Naive thymus-derived CD8-positive, alpha-beta T cell (primary cell): ENCODE measurements around the gene MPHOSPH8. TPM values are rescaled to one million over a fixed set of nuclear protein-coding genes. Genes with fewer than 3 reads are reported as not detected.
"Not testable (repeated sequence)": the region's sequence is repeated elsewhere in the genome, so short reads cannot be mapped to it uniquely, and the experiment has no call there.

ENCODE experiments used
- ATAC-seq, 2 donors: fragments of 150-1000 bp; cut with Tn5 transposase in 1 of 2; sonication (Bioruptor Pico), chemical (Tn5 transposase) in 1 of 2; 1 replicate in 1 of 2; 2 replicates in 1 of 2; pipeline ENCODE4 v1.10.0; 2021; ENCODE audit warnings: mild to moderate bottlenecking in 2 of 2, moderate library complexity in 2 of 2
- POLR2A ChIA-PET: fragments of 350-600 bp; sonication (Branson Sonifier 250); formaldehyde crosslinking; loops from one replicate; lab custom pipeline; 2021; ENCODE audit warnings: antibody characterized with exemption; lab: Charles Lee
- DNase-seq, 10 donors: peaks; one replicate each; pipeline versions ENCODE4 v3.0.0 to v3.0.0-alpha.2; 2020 to 2022
- H3K27ac Mint-ChIP-seq, 10 donors: one replicate each; pipeline ENCODE4 v1.8.0; 2020 to 2022; ENCODE audit warnings: mild to moderate bottlenecking in 10 of 10, mixed read lengths in 10 of 10, moderate library complexity in 4 of 10, inconsistent platforms in 1 of 10
- H3K27me3 Mint-ChIP-seq, 5 donors: one replicate each; pipeline ENCODE4 v1.8.0; 2021 to 2022; ENCODE audit warnings: mixed read lengths in 5 of 5
- H3K36me3 Mint-ChIP-seq, 3 donors: one replicate each; pipeline ENCODE4 v1.8.0; 2020 to 2022; ENCODE audit warnings: mixed read lengths in 3 of 3, mild to moderate bottlenecking in 2 of 3, inconsistent platforms in 1 of 3
- H3K4me1 Mint-ChIP-seq, 4 donors: one replicate each; pipeline ENCODE4 v1.8.0; 2021 to 2022; ENCODE audit warnings: mixed read lengths in 4 of 4
- H3K4me3 Mint-ChIP-seq, 10 donors: one replicate each; pipeline ENCODE4 v1.8.0; 2020 to 2022; ENCODE audit warnings: mild to moderate bottlenecking in 10 of 10, mixed read lengths in 10 of 10, moderate library complexity in 6 of 10, inconsistent platforms in 1 of 10
- H3K9me3 Mint-ChIP-seq, 9 donors: one replicate each; pipeline ENCODE4 v1.8.0; 2020 to 2022; ENCODE audit warnings: mixed read lengths in 9 of 9, mild to moderate bottlenecking in 3 of 9, inconsistent platforms in 1 of 9, moderate library complexity in 1 of 9
- polyA plus RNA-seq, 3 donors: library from polyadenylated mRNA; unstranded; fragments of 300-500 nt; fragmentation: Illumina TruSeq; gene quantifications; one replicate each; pipeline ENCODE4 v1.2.3, GENCODE V29; 2021
- total RNA-seq, 8 experiments: library from RNA in 2 of 8; stranded (reverse) in 2 of 8; gene quantifications; one replicate each; pipeline ENCODE4 v1.2.3 and lab custom pipeline; 2021 to 2026

Gene MPHOSPH8
- total and polyA plus RNA-seq, 5 experiments from 2014 or later: 8.6 to 112 (median 17.8) TPM

DNA sequence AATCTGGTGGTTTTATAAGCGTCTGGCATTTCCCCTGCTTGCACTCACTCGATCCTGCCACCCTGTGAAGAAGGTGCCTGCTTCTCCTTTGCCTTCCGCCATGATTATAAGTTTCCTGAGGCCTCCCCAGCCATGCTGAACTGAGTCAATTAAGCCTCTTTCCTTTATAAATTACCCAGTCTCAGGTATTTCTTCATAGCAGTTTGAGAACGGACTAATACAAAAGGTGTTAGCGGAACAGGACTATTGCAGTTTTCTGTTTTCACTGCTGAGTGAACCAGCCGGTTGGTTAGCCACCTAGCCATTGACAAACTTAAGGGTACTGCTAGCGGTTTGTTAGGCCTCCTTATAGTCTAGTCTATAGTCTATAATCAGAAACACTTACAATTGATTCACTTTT is 2.5 kb downstream of the MPHOSPH8 start:
- ATAC-seq, POLR2A ChIA-PET, H3K27me3 Mint-ChIP-seq, H3K9me3 Mint-ChIP-seq, DNase-seq: not testable (repeated sequence)
- peaks cover 4 to 37% (median 6%) of the 10 kb centered on the region in 3 donors for H3K36me3 Mint-ChIP-seq
- H3K4me1 Mint-ChIP-seq: peaks cover 21 to 70% (median 54%) of the 10 kb centered on the region in 4 donors
- peak overlapping the region; percentile 95 to 100 (median 100) for H3K4me3 Mint-ChIP-seq
- peak overlapping the region in 7 of 10 donors; percentile 21 to 91 (median 72) for H3K27ac Mint-ChIP-seq

- POLR2A ChIA-PET: interaction anchor here (0.7 kb wide), 1 partner anchor 10 kb away, joined by 3 read pairs; the partner anchor contains the start of gene MPHOSPH8
- no peak overlapping the region for H3K4me3 Mint-ChIP-seq
- ATAC-seq (no peak), DNase-seq (no peak)
- peaks cover 25 to 78% (median 27%) of the 10 kb centered on the region in 3 donors for H3K36me3 Mint-ChIP-seq
- no peaks in the 10 kb centered on the region for H3K9me3 Mint-ChIP-seq
- H3K4me1 Mint-ChIP-seq: peaks cover 13 to 73% (median 53%) of the 10 kb centered on the region in 4 donors
- H3K27ac Mint-ChIP-seq: no peak overlapping the region
- no peaks in the 10 kb centered on the region for H3K27me3 Mint-ChIP-seq
Observed at GRCh38 chr13:19643652-19644051, 10.2 kb downstream of the MPHOSPH8 start.

DNA sequence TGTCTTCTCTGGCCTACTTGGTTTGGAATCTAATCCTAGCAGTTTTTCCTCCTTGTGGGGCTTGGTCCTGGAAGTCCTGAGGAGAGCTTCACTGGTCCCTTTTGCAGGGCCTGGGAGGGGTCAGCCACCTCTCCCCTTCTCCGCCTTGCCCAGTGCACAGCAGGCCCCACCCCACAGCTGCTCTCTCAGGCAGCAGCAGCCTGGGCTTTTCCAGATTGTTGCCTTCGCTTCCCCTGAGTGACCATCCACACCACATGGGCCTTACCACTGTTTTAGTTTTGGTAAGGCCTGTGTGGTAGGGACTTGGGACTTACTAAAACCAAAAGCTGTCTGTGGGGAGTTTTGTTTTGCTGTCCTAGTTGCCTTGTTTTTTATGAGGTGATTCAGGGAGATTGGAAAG is 11.5 kb downstream of the MPHOSPH8 start:
- no peak for ATAC-seq
- H3K9me3 Mint-ChIP-seq: no peaks in the 10 kb centered on the region
- peaks cover 25 to 84% (median 35%) of the 10 kb centered on the region in 3 donors for H3K36me3 Mint-ChIP-seq
- peak overlapping the region in 1 of 10 donors; percentile 34 for H3K4me3 Mint-ChIP-seq
- H3K27ac Mint-ChIP-seq: peak overlapping the region in 2 of 10 donors; percentile 12 to 76
- H3K27me3 Mint-ChIP-seq: no peaks in the 10 kb centered on the region
- POLR2A ChIA-PET: interaction anchor here (0.7 kb wide), 1 partner anchor 10 kb away, joined by 3 read pairs; no protein-coding TSS in a partner anchor
- peaks cover 13 to 60% (median 42%) of the 10 kb centered on the region in 4 donors for H3K4me1 Mint-ChIP-seq
- no peak for DNase-seq

DNA sequence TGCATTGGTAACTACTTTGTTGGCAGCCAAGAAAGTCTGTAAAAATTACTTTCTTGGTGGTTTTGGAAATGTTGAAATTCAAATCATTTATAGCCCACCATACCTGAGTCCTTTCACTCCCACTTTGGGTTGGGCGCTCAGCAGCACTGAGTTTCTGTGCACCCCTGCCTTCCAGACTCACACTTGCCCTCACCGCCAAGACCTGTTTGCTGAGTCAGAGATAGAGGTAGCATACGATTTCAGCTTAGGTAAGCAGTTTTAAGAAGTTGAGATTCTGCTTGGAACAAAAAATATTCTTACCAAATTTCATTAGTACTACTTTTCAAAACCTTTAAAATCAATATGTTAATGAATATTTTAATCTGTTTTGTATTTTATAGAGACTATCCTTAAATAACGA is 12.6 kb downstream of the MPHOSPH8 start:
- Mint-ChIP-seq H3K4me1 (peaks cover 14 to 54% (median 38%) of the 10 kb centered on the region in 4 donors), H3K36me3 (peaks cover 30 to 89% (median 42%) of the 10 kb centered on the region in 3 donors), H3K4me3 (no peak overlapping the region), H3K9me3 (no peaks in the 10 kb centered on the region), H3K27ac (peak overlapping the region in 4 of 10 donors; percentile 25 to 79 (median 49)), H3K27me3 (no peaks in the 10 kb centered on the region)
- no peak for ATAC-seq
- POLR2A ChIA-PET: no interaction called here
- DNase-seq: no peak

GRCh38 chr13:19650742-19651141 is 17.3 kb downstream of the MPHOSPH8 start:
- POLR2A ChIA-PET: no interaction called here
- H3K9me3 Mint-ChIP-seq: no peaks in the 10 kb centered on the region
- DNase-seq: no peak
- no peak for ATAC-seq
- H3K36me3 Mint-ChIP-seq: peaks cover 15 to 94% (median 42%) of the 10 kb centered on the region in 3 donors
- no peak overlapping the region for H3K4me3 Mint-ChIP-seq
- peak overlapping the region in 2 of 10 donors; percentile 42 to 66 for H3K27ac Mint-ChIP-seq
- no peaks in the 10 kb centered on the region for H3K27me3 Mint-ChIP-seq
- peaks cover 0 to 31% (median 20%) of the 10 kb centered on the region in 4 donors for H3K4me1 Mint-ChIP-seq

DNA sequence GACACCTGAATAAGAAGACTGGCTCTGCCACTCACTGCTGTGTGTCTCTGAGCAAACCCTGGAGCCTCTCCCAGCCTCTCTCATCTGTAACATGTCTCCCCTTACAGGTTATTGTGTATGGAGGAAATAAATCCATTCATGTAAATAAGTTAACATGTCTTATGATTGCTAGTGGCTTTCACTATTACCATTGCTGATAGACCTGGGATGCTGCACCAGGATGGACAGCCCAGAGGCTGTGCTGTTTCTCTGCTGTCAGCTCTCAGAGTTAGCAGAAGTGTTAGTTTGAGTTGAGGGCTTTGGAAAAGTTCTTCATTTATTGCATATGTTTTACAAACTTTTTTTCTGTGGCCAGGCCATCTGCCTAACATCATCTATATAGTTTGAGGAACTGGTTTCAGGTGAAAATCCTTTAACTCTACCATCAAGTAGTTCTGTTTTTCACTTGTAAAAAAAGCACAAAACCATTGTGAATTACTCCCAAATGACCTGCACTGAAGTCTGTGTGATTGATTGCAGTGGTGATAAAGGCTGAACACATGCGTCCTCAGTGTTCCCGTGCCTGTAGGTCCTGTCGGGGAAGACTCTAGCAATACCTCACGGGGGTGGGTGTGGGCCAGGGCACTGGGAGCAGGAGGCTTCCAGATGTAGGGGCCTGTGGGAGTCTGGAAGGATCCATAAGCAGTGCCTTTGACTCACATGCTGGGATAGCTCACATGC is 24.6 kb downstream of the MPHOSPH8 start:
- Mint-ChIP-seq H3K9me3 (no peaks in the 10 kb centered on the region), H3K27ac (peak overlapping the region in 9 of 10 donors; percentile 31 to 85 (median 56)), H3K4me1 (peaks cover 0 to 13% (median 9%) of the 10 kb centered on the region in 4 donors), H3K36me3 (peaks cover 3 to 84% (median 25%) of the 10 kb centered on the region in 3 donors), H3K27me3 (no peaks in the 10 kb centered on the region), H3K4me3 (no peak overlapping the region)
- DNase-seq (no peak), ATAC-seq (no peak)
- POLR2A ChIA-PET: interaction anchor here (0.6 kb wide), 1 partner anchor 56 kb away, joined by 3 read pairs; no protein-coding TSS in a partner anchor

DNA sequence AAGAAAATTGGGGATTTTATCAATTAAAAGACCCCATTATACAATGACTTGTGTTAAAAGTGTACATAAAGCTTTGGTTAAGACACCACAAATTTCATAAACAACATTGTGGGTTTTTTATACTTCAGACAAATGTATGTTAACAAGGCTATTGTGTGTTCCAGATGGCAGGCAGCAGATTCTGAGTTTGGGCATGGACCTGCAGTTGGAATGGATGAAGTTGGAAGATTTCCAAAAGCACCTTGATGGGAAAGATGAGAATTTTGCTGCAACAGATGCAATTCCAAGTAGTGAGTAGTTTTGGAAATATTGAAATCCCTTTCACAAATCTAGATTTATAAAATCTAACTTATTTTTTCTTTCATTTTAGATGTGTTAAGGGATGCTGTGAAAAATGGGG is 25.4 kb downstream of the MPHOSPH8 start:
- Mint-ChIP-seq H3K36me3 (peaks cover 3 to 84% (median 24%) of the 10 kb centered on the region in 3 donors), H3K27me3 (no peaks in the 10 kb centered on the region), H3K4me3 (no peak overlapping the region), H3K4me1 (peaks cover 0 to 8% (median 5%) of the 10 kb centered on the region in 4 donors), H3K27ac (peak overlapping the region in 3 of 10 donors; percentile 21 to 56 (median 40)), H3K9me3 (no peaks in the 10 kb centered on the region)
- ATAC-seq (no peak), DNase-seq (no peak)
- POLR2A ChIA-PET: no interaction called here

DNA sequence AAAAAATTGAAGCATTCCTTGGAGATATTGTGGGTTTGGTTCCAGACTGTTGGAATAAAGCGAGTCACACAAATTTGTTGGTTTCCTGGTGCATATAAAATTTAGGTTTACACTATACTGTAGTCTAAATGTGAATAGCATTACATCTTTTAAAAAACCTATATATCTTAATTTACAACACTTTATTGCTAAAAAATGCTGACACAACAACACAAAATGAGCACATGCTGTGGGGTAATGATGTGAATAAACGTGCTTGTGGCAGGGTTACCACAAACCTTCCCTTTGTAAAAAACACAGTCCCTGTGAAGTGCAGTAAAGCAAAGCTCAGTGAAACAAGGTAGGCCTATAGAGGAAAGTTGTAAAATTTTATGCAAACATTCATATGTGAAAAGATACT is 27.7 kb downstream of the MPHOSPH8 start:
- Mint-ChIP-seq H3K4me1 (peaks cover 4 to 19% (median 12%) of the 10 kb centered on the region in 4 donors), H3K27me3 (no peaks in the 10 kb centered on the region), H3K27ac (peak overlapping the region in 6 of 10 donors; percentile 4 to 63 (median 40)), H3K4me3 (no peak overlapping the region), H3K36me3 (peaks cover 3 to 87% (median 24%) of the 10 kb centered on the region in 3 donors), H3K9me3 (no peaks in the 10 kb centered on the region)
- POLR2A ChIA-PET: interaction anchor here (1.5 kb wide), 1 partner anchor 27 kb away, joined by 3 read pairs; no protein-coding TSS in a partner anchor
- DNase-seq: no peak
- no peak for ATAC-seq

DNA sequence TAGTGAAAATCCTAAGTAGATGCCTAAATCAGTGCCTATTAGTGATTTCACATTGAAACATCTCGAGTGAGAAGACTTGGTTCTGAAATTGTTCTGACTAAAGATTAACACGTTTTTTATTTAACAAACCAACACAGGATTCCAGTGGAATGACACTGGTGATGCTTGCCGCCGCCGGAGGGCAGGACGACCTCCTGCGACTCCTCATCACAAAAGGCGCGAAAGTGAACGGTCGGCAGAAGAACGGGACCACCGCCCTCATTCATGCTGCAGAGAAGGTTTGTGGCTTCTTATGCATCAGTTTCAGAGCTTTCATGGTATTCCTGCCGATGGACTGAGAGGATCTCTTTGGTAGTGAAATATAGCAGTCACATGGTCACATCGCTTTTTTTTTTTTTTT is 28.1 kb downstream of the MPHOSPH8 start:
- peaks cover 3 to 88% (median 27%) of the 10 kb centered on the region in 3 donors for H3K36me3 Mint-ChIP-seq
- ATAC-seq (no peak), DNase-seq (no peak)
- POLR2A ChIA-PET: interaction anchor here (1.5 kb wide), 1 partner anchor 27 kb away, joined by 3 read pairs; no protein-coding TSS in a partner anchor
- H3K4me1 Mint-ChIP-seq: peaks cover 4 to 21% (median 12%) of the 10 kb centered on the region in 4 donors
- H3K27ac Mint-ChIP-seq: peak overlapping the region in 2 of 10 donors; percentile 44 to 59
- H3K27me3 Mint-ChIP-seq: no peaks in the 10 kb centered on the region
- no peaks in the 10 kb centered on the region for H3K9me3 Mint-ChIP-seq
- no peak overlapping the region for H3K4me3 Mint-ChIP-seq

DNA sequence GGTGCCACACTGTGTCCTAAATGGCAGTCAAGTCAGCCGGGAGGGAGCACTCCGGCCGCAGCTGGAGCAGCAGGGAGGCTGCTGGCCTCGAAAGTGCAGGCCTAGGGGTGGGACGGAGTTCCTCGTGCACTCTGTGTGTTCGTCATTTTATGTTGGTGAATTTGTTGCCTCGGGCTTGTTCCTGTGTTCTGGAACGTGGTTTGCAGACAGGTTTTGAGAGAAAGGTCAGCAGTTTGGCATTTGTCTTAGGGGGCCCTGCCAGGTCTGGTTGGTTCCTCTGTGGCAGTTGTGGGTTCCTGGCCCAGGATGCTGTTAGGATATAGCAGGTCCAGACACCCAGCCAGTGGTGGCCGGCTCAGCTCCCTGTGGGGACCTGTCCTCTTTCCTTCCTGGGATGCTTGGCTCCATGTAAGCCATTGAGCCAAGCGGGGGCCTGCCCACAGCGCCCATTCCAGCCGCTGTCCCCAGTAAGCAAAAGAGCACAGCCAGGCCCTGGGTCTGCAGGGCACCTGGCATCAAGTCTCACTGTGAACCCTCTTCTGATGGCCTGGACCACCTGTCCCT is 30.0 kb downstream of the MPHOSPH8 start:
- H3K27me3 Mint-ChIP-seq: no peaks in the 10 kb centered on the region
- H3K9me3 Mint-ChIP-seq: no peaks in the 10 kb centered on the region
- DNase-seq: no peak
- H3K4me1 Mint-ChIP-seq: peaks cover 4 to 21% (median 12%) of the 10 kb centered on the region in 4 donors
- POLR2A ChIA-PET: interaction anchor here (0.6 kb wide), 1 partner anchor 153 kb away, joined by 4 read pairs; no protein-coding TSS in a partner anchor
- no peak overlapping the region for H3K4me3 Mint-ChIP-seq
- H3K27ac Mint-ChIP-seq: peak overlapping the region in 6 of 10 donors; percentile 41 to 96 (median 68)
- ATAC-seq: no peak
- H3K36me3 Mint-ChIP-seq: peaks cover 3 to 96% (median 34%) of the 10 kb centered on the region in 3 donors

- H3K36me3 Mint-ChIP-seq: peaks cover 0 to 97% (median 35%) of the 10 kb centered on the region in 3 donors
- H3K27ac Mint-ChIP-seq: peak overlapping the region; percentile 56 to 96 (median 78)
- POLR2A ChIA-PET: interaction anchor here (0.7 to 1.5 kb wide), 2 partner anchors 31 to 379 kb away, joined by 3 read pairs; partner anchors contain the start of gene MPHOSPH8
- H3K4me1 Mint-ChIP-seq: peaks cover 6 to 21% (median 10%) of the 10 kb centered on the region in 4 donors
- H3K27me3 Mint-ChIP-seq: no peaks in the 10 kb centered on the region
- DNase-seq (no peak), ATAC-seq (no peak)
- H3K4me3 Mint-ChIP-seq: no peak overlapping the region
- H3K9me3 Mint-ChIP-seq: no peaks in the 10 kb centered on the region
Observed at GRCh38 chr13:19664481-19665230, 31.2 kb downstream of the MPHOSPH8 start.

DNA sequence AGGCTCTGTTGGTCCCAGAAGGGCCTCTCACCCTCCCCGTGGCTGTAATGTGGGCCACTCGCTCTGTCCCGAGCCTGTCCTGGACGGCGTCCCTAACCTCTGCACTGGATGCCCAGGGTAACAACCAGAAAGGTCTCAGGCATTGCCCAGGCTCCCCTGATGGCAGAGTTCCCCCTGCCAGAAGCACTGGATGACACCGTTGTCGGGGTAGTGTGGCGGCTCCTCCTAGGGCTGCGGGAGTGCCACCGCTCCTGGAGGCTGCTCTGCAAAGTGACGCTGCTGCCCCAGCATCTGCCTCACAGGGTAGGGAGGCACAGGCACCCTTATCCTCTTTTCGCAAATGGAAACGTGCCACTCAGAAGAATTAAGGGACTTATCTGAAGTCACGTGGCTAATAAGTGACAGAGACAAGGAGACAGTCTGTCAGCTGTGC is 32.0 kb downstream of the MPHOSPH8 start:
- peak overlapping the region in 8 of 10 donors; percentile 21 to 96 (median 70) for H3K27ac Mint-ChIP-seq
- POLR2A ChIA-PET: interaction anchor here (1.5 kb wide), 1 partner anchor 32 kb away, joined by 3 read pairs; the partner anchor contains the start of gene MPHOSPH8
- H3K4me3 Mint-ChIP-seq: no peak overlapping the region
- DNase-seq (no peak), ATAC-seq (no peak)
- H3K36me3 Mint-ChIP-seq: peaks cover 0 to 97% (median 35%) of the 10 kb centered on the region in 3 donors
- H3K27me3 Mint-ChIP-seq: no peaks in the 10 kb centered on the region
- H3K4me1 Mint-ChIP-seq: peaks cover 9 to 21% (median 13%) of the 10 kb centered on the region in 4 donors
- H3K9me3 Mint-ChIP-seq: no peaks in the 10 kb centered on the region
